ENCODE results near the gene HSPB1.

DNA sequence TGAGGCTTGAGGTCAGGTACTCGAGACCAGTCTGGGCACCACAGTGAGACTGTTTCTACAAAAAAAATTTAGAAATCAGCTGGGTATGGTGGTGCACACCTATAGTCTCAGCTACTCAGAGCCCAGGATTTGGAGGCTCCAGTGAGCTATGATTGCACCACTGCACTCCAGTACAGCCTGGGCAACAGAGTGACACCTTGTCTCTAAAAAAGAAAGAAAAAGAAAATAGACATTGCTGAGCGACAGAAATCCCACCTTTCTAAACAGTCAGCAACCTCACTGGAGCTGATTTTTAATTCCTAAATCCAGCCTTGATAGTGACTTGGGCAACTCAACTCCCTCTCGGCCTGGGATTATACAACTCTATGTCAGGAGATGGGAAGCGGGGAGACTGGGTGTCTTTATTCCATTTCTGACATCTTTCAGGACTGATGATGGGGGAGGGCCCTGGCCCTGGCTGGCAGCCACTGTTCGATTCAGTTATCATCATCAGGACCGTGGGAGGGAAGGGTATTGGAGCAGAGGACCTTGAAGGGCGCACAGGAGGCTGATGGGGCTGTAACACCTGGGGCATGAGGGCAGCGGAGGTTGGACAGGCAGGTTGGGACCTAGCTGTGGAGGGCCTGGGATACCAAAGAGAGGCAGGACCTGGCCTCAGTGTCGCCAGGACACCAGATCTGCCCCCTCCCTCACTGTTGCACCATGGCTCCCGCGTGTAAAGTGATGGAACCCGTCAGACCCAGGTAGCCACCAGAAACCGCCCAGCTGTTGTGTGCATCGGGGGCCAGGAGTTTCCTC, 14.7 kb downstream of the HSPB1 start:
- no peak for TF ChIP-seq POLR2AphosphoS5 (IDR thresholded peaks at IDR 0.05; ENCODE audit: low read depth, low read length)
- TF ChIP-seq CTCF (IDR thresholded peaks at IDR 0.05) = no peak
- TF ChIP-seq REST (IDR thresholded peaks at IDR 0.05; ENCODE audit: insufficient read depth in 1 of 2, low read depth in 2 of 2, low read length in 1 of 2) = no peak
- no peak for TF ChIP-seq TCF7L2 (IDR thresholded peaks at IDR 0.05; ENCODE audit: low read depth, low read length)
- TF ChIP-seq SIN3A (IDR thresholded peaks at IDR 0.05; ENCODE audit: borderline replicate concordance, insufficient read depth, low read depth, low read length) = no peak

Data from Panc1 (cell line).